IMR-90 (cell line): ENCODE measurements around the gene PCDHA1. TPM values are rescaled to one million over a fixed set of nuclear protein-coding genes. Genes with fewer than 3 reads are reported as not detected.
A peak's percentile ranks its signal among the peaks of the same experiment; 100 is the strongest.
"Not testable (repeated sequence)": the region's sequence is repeated elsewhere in the genome, so short reads cannot be mapped to it uniquely, and the experiment has no call there.

Source experiments
- ATAC-seq: fragments of 200-7000 bp; cut with Tn5 transposase; 2 replicates; pipeline ENCODE4 v1.9.1; 2020; ENCODE audit warnings: low read depth, mild to moderate bottlenecking, moderate library complexity
- BruUV-seq: library from RNA; stranded (reverse); fragments of 400-500 nt; replicated peaks from 2 replicates; lab custom pipeline; 2021; lab: Mats Ljungman, UMichigan
- CTCF ChIA-PET: fragments of 300-600 bp; formaldehyde crosslinking; extraction: SDS; loops from one replicate; lab custom pipeline; 2021; ENCODE audit warnings: antibody characterized with exemption; lab: Yijun Ruan, JAX
- POLR2A ChIA-PET: fragments of 300-600 bp; sonication (Branson Sonifier 250); formaldehyde crosslinking; loops from one replicate; lab custom pipeline; 2022; ENCODE audit warnings: antibody characterized with exemption; ENCODE audit not compliant: unreplicated experiment; lab: Charles Lee
- DNase-seq: peaks from one replicate; pipeline ENCODE4 v3.0.0; 2013
- H2AFZ ChIP-seq: replicated peaks from 2 replicates; pipeline ENCODE3; 2013; ENCODE audit warnings: low read length, mild to moderate bottlenecking; ENCODE audit not compliant: poor library complexity
- H2AK5ac ChIP-seq: 2 replicates; pipeline ENCODE4 v1.6.1; 2013; ENCODE audit warnings: low read depth, low read length, inconsistent platforms
- H2AK9ac ChIP-seq: replicated peaks from 2 replicates; pipeline ENCODE3; 2013; ENCODE audit warnings: mild to moderate bottlenecking, low read depth, low read length, moderate library complexity; ENCODE audit not compliant: poor library complexity
- H2BK120ac ChIP-seq: 2 replicates; pipeline ENCODE4 v1.6.1; 2013; ENCODE audit warnings: low read depth, low read length, inconsistent platforms
- H2BK15ac ChIP-seq: 3 replicates; pipeline ENCODE4 v1.6.1; 2013; ENCODE audit warnings: low read depth, low read length, inconsistent platforms
- H2BK20ac ChIP-seq: 2 replicates; pipeline ENCODE4 v1.6.1; 2013; ENCODE audit warnings: low read depth, mild to moderate bottlenecking, inconsistent platforms, low read length, moderate library complexity
- H2BK5ac ChIP-seq: 2 replicates; pipeline ENCODE4 v1.6.1; 2013; ENCODE audit warnings: mild to moderate bottlenecking, low read depth, low read length, inconsistent platforms; ENCODE audit not compliant: poor library complexity, severe bottlenecking
- H3K14ac ChIP-seq: replicated peaks from 2 replicates; pipeline ENCODE4 v1.6.1; 2013; ENCODE audit warnings: low read depth, low read length, inconsistent platforms
- H3K18ac ChIP-seq: 2 replicates; pipeline ENCODE4 v1.6.1; 2013; ENCODE audit warnings: low read depth, low read length, control low read depth
- H3K23ac ChIP-seq: 2 replicates; pipeline ENCODE4 v1.6.1; 2013; ENCODE audit warnings: low read depth, low read length, inconsistent platforms
- H3K27ac ChIP-seq: 2 replicates; pipeline ENCODE4 v1.5.1; 2013; ENCODE audit warnings: mild to moderate bottlenecking, control low read depth, low read length; ENCODE audit not compliant: insufficient read depth
- H3K27me3 ChIP-seq: 2 replicates; pipeline ENCODE4 v1.6.1; 2013; ENCODE audit warnings: low read length; ENCODE audit not compliant: control insufficient read depth, insufficient read depth
- H3K36me3 ChIP-seq: 2 replicates; pipeline ENCODE4 v1.6.1; 2013; ENCODE audit warnings: low read length, mixed read lengths; ENCODE audit not compliant: control insufficient read depth, insufficient read depth
- H3K4ac ChIP-seq: 2 replicates; pipeline ENCODE4 v1.6.1; 2013; ENCODE audit warnings: low read depth, low read length, inconsistent platforms
- H3K4me1 ChIP-seq: 2 replicates; pipeline ENCODE4 v1.6.1; 2013; ENCODE audit warnings: low read length, mixed read lengths; ENCODE audit not compliant: control insufficient read depth, insufficient read depth
- H3K4me2 ChIP-seq: 2 replicates; pipeline ENCODE4 v1.6.1; 2013; ENCODE audit warnings: low read depth, mild to moderate bottlenecking, control low read depth, low read length, moderate library complexity
- H3K4me3 ChIP-seq: 2 replicates; pipeline ENCODE4 v1.5.1; 2013; ENCODE audit warnings: low read depth, mild to moderate bottlenecking, control low read depth, low read length, moderate library complexity; ENCODE audit not compliant: insufficient read depth
- H3K56ac ChIP-seq: 2 replicates; pipeline ENCODE4 v1.6.1; 2013; ENCODE audit warnings: low read length, inconsistent platforms; ENCODE audit not compliant: insufficient read depth; ENCODE audit errors: extremely low read depth
- H3K79me1 ChIP-seq, 2 experiments: 2 replicates each; pipeline ENCODE4 v1.6.1; 2013; ENCODE audit warnings: low read length in 2 of 2, inconsistent platforms in 1 of 2, low read depth in 1 of 2
- H3K9ac ChIP-seq: 2 replicates; pipeline ENCODE4 v1.6.1; 2013; ENCODE audit warnings: low read depth, low read length, control low read depth
- H3K9me1 ChIP-seq: 2 replicates; pipeline ENCODE4 v1.6.1; 2013; ENCODE audit warnings: low read length, inconsistent platforms; ENCODE audit not compliant: insufficient read depth
- H3K9me3 ChIP-seq: 2 replicates; pipeline ENCODE4 v1.6.1; 2013; ENCODE audit warnings: low read length; ENCODE audit not compliant: control insufficient read depth, insufficient read depth
- H4K20me1 ChIP-seq: 2 replicates; pipeline ENCODE4 v1.6.1; 2013; ENCODE audit warnings: low read length, inconsistent platforms; ENCODE audit not compliant: insufficient read depth
- H4K5ac ChIP-seq: 2 replicates; pipeline ENCODE4 v1.6.1; 2013; ENCODE audit warnings: mild to moderate bottlenecking, low read depth, low read length, control low read depth
- H4K8ac ChIP-seq, 2 experiments: 2 replicates each; pipeline ENCODE4 v1.6.1; 2013; ENCODE audit warnings: low read depth in 2 of 2, low read length in 2 of 2, control low read depth in 1 of 2, inconsistent platforms in 1 of 2
- H4K91ac ChIP-seq: 2 replicates; pipeline ENCODE4 v1.6.1; 2013; ENCODE audit warnings: low read depth, low read length, inconsistent platforms; ENCODE audit not compliant: insufficient read depth
- CEBPB ChIP-seq: IDR thresholded peaks from 2 replicates; pipeline ENCODE4 v1.6.1; 2012; ENCODE audit warnings: low read depth, low read length, improper control_type of control experiment
- CTCF ChIP-seq: conservative IDR thresholded peaks from 2 replicates; pipeline ENCODE4 v1.5.1; 2012; ENCODE audit warnings: mild to moderate bottlenecking, low read depth, low read length, improper control_type of control experiment
- POLR2A ChIP-seq: IDR thresholded peaks from 2 replicates; pipeline ENCODE4 v1.6.1; 2012; ENCODE audit warnings: mild to moderate bottlenecking, low read depth, low read length
- RAD21 ChIP-seq: IDR thresholded peaks from 2 replicates; pipeline ENCODE4 v1.6.1; 2012; ENCODE audit warnings: low read length, improper control_type of control experiment
- WGBS, 2 experiments: methylation state at CpG; one replicate each; pipeline versions ENCODE4 v1.1.5 to v1.1.7; 2013; ENCODE audit warnings: missing lambda C conversion rate in 2 of 2; ENCODE audit not compliant: insufficient read length in 1 of 2; ENCODE audit errors: extremely low coverage in 2 of 2; 5-methylcytosine and 5-hydroxymethylcytosine counted together
- dilution Hi-C: fragments of 300-500 bp; cut with HindIII; formaldehyde crosslinking; loops from one replicate; pipeline ENCODE4 v1.14.3; 2018; ENCODE audit warnings: low sequenced_read_pairs; ENCODE audit not compliant: unreplicated experiment
- in situ Hi-C: fragments of 300-500 bp; cut with MboI; formaldehyde crosslinking; loops from 3 replicates; pipeline ENCODE4 v1.14.3; 2019; ENCODE audit warnings: low sequenced_read_pairs, inconsistent platforms, mixed read lengths
- intact Hi-C: fragments of 100-400 bp; cut with micrococcal nuclease; formaldehyde crosslinking; loops from 2 replicates; pipeline ENCODE4 v1.10.0; 2022
- polyA plus RNA-seq, 3 experiments: library from polyadenylated mRNA; depleted of rRNA; stranded (reverse); fragments of >200 nt; gene quantifications; 2 replicates each; pipeline ENCODE4 v1.2.3, GENCODE V29; 2012; ENCODE audit warnings: low replicate concordance in 1 of 3
- total RNA-seq: library from RNA; depleted of rRNA; stranded (reverse); fragments of >200 nt; gene quantifications from 2 replicates; pipeline ENCODE4 v1.2.3, GENCODE V29; 2012

The PCDHA1 gene
- total and polyA plus RNA-seq, 2 of the 4 experiments (the other 2 are of a cell fraction): under 0.01 to 0.05 TPM

- Histone ChIP-seq H3K23ac (no peak within 1 kb of the TSS), H2BK20ac (no peak within 1 kb of the TSS), H3K9me3 (peaks cover 22% of the 10 kb centered on the region), H4K20me1 (no peaks in the 10 kb centered on the region), H3K18ac (no peak within 1 kb of the TSS), H2AFZ (peak within 1 kb of the TSS; percentile 49), H3K36me3 (no peaks in the 10 kb centered on the region), H3K4ac (no peak within 1 kb of the TSS), H4K5ac (no peak within 1 kb of the TSS), H2BK15ac (no peak within 1 kb of the TSS), H3K27me3 (no peaks in the 10 kb centered on the region), H2BK120ac (no peak within 1 kb of the TSS), H3K79me1 (no peaks in the 10 kb centered on the region), H3K14ac (no peak within 1 kb of the TSS), H3K27ac (no peak within 1 kb of the TSS), H3K9ac (no peak within 1 kb of the TSS), H2AK5ac (no peak within 1 kb of the TSS), H2BK5ac (no peak within 1 kb of the TSS), H3K56ac (no peak within 1 kb of the TSS), H3K4me1 (no peaks in the 10 kb centered on the region), H3K9me1 (no peaks in the 10 kb centered on the region), H3K4me2 (no peak within 1 kb of the TSS), H3K4me3 (0 out of 2 replicates have a peak within 1 kb of the TSS, but pooled peaks have one; percentile 7), H4K8ac (no peak within 1 kb of the TSS), H2AK9ac (no peak within 1 kb of the TSS), H4K91ac (no peak within 1 kb of the TSS)
- dilution Hi-C loops (no loop called here), intact Hi-C loops (no loop called here), in situ Hi-C loops (no loop called here)
- ChIA-PET CTCF (no interaction called here), POLR2A (no interaction called here)
- TF ChIP-seq RAD21: no peak
- no peak for TF ChIP-seq POLR2A
- TF ChIP-seq CEBPB: no peak
- TF ChIP-seq CTCF: peak; percentile 15; the same call in 1 of the 2 replicates
- WGBS, 2 experiments: no CpG with 5 or more reads among the region's 8 CpGs
- no TSS peak for BruUV-seq
- DNase-seq (peak; percentile 2), ATAC-seq (no peak)
Measured at GRCh38 chr5:140833993-140834392, 48.1 kb downstream of the PCDHA1 start, which contains the start of gene PCDHA7. Gene PCDHA7 (plus strand): TSS chr5:140834269. CDS start chr5:140834384, 115 bp downstream.

- H3K36me3 ChIP-seq, H3K9me1 ChIP-seq, H3K4me1 ChIP-seq, H3K18ac ChIP-seq, H4K91ac ChIP-seq, intact Hi-C loops, H3K4me2 ChIP-seq, H3K4ac ChIP-seq, H3K27me3 ChIP-seq, ATAC-seq, H4K8ac ChIP-seq, H3K79me1 ChIP-seq, H2AK5ac ChIP-seq, H4K5ac ChIP-seq, H2AK9ac ChIP-seq, H3K9ac ChIP-seq, CTCF ChIA-PET, H3K56ac ChIP-seq, H2BK20ac ChIP-seq, H2BK15ac ChIP-seq, POLR2A ChIA-PET, H3K14ac ChIP-seq, H3K23ac ChIP-seq, BruUV-seq, dilution Hi-C loops, in situ Hi-C loops, H2BK5ac ChIP-seq, DNase-seq, H4K20me1 ChIP-seq, H3K27ac ChIP-seq, H2BK120ac ChIP-seq: not testable (repeated sequence)
- H2AFZ ChIP-seq: peak overlapping the region; percentile 49
- 0 out of 2 replicates have a peak overlapping the region, but pooled peaks have one; percentile 7 for H3K4me3 ChIP-seq
- WGBS, 2 experiments: 40% methylated on average over 2 of the region's 38 CpGs; no CpG with 5 or more reads in 1 of the 2 experiments
- peaks cover 21% of the 10 kb centered on the region for H3K9me3 ChIP-seq
Measured at GRCh38 chr5:140834439-140835008, 48.6 kb downstream of the PCDHA1 start.
